C4-2B (cell line): Measurements from ENCODE around the gene DDTL.
"Not testable (repeated sequence)": the region's sequence is repeated elsewhere in the genome, so short reads cannot be mapped to it uniquely, and the experiment has no call there.

Experiments used
- H3K27ac ChIP-seq: fragments of 450-650 bp; 2 replicates; pipeline ENCODE4 v1.5.1; 2017
- ZFX ChIP-seq: fragments of 450-650 bp; IDR thresholded peaks from 2 replicates; pipeline ENCODE4 v1.6.1; 2017
- TF ChIP-seq, protein P1 (sequence below): fragments of 450-650 bp; conservative IDR thresholded peaks from 2 replicates; pipeline ENCODE4 v1.5.1; 2017; ENCODE audit warnings: mild to moderate bottlenecking

DDTL gene

DNA sequence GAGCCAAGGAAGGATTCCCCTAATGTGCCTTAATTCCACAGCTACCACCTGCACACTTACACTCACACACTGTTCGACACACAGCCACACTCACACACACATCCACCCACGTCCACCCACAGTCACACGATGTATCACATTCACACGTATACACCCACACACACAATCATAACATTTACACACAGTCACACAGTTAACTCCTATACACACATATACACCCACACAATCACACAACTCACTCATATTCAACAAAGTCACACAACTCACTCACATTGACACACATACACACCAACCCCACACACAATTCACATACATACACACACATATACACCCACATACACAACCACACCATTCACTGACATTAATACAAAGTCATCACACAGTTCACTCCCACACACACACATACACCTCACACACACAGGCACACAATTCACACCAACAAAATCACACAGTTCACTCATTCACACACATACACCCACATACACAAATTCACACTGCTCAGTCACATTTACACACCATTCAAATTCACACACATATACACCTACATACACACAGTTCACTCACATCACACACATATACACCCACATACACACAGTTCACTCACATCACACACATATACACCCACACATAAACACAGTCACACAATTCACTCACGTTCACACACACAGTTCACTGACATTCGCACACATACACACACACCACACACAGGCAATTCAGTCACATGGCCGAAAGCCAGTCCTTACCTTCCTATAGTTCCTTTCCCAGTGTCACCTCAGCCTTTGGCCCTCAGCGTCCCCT is 12.3 kb upstream of the DDTL start:
- H3K27ac ChIP-seq, result not testable (repeated sequence)

- not testable (repeated sequence) for H3K27ac ChIP-seq
Observed at GRCh38 chr22:23954991-23955305, 11.7 kb upstream of the DDTL start.

- not testable (repeated sequence) for H3K27ac ChIP-seq
Observed at GRCh38 chr22:23955886-23956285, 10.8 kb upstream of the DDTL start.

GRCh38 chr22:23956301-23956900 is 10.3 kb upstream of the DDTL start:
- TF ChIP-seq, protein P1, sequence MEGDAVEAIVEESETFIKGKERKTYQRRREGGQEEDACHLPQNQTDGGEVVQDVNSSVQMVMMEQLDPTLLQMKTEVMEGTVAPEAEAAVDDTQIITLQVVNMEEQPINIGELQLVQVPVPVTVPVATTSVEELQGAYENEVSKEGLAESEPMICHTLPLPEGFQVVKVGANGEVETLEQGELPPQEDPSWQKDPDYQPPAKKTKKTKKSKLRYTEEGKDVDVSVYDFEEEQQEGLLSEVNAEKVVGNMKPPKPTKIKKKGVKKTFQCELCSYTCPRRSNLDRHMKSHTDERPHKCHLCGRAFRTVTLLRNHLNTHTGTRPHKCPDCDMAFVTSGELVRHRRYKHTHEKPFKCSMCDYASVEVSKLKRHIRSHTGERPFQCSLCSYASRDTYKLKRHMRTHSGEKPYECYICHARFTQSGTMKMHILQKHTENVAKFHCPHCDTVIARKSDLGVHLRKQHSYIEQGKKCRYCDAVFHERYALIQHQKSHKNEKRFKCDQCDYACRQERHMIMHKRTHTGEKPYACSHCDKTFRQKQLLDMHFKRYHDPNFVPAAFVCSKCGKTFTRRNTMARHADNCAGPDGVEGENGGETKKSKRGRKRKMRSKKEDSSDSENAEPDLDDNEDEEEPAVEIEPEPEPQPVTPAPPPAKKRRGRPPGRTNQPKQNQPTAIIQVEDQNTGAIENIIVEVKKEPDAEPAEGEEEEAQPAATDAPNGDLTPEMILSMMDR, result peak; percentile 86

DNA sequence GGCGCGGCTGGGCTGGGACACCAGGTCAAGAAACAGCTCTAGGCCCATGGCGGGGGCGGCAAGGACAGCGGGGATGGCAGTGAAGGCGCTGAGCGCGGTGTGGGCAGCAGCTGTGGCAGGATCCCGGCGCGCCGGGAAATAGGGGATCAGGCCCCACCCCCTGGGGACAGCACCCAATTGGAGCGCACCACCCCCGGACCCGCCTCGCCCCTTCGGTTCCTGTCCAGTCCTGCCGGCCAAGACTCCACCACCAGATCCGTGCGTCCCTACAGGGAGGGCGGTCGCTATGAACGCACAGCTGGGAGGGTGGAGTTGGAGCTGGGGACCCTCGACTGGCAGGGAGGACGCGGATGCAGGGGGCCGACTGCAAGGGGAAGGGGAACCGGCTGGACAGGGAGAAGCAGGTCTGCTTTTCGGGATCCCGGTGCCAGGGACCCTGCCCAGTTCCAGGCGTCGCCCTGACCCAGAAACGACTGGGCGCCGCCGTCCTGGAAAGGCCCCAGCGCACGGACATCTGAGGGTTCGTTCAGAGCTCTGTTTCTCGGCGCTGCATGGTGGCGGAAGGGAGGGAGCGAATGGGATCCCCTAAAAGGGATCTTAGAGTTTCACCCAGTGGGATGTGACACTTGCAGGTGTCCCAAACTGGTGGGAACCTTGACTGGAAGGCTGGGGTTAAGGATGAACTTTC is 5.5 kb upstream of the DDTL start, which contains the start of gene GSTT2B:
Gene GSTT2B, minus strand, starts transcription at position 112 of the 688 bp plus-strand sequence. Its CDS starts 64 bp downstream, at position 48.
- not testable (repeated sequence) for H3K27ac ChIP-seq

More at GRCh38 chr22:23956301-23956900, 10.3 kb upstream of the DDTL start:
- not testable (repeated sequence) for H3K27ac ChIP-seq

DNA sequence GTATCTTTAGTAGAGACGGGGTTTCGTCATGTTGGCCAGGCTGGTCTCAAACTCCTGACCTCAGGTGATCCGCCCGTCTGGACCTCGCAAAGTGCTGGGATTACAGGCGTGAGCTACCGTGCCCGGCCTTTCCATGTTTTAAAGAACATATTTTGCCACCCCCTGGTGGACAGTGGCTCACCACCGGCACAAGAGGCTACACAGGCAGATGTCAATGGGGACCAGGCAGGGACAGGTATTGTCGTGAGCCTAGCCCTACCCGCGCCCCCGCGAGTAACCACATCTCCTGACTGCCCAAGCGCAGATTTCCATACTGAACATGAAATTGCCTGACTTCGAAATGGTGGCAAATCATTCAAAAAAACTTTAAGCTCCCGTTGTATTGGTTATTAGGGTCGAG is 594 bp upstream of the DDTL start:
- H3K27ac ChIP-seq, result not testable (repeated sequence)

GRCh38 chr22:23969071-23969470 is 2.4 kb downstream of the DDTL start:
- H3K27ac ChIP-seq, result peak overlapping the region; percentile 13
- TF ChIP-seq, protein P1, result no peak
- TF ChIP-seq ZFX, result no peak

DNA sequence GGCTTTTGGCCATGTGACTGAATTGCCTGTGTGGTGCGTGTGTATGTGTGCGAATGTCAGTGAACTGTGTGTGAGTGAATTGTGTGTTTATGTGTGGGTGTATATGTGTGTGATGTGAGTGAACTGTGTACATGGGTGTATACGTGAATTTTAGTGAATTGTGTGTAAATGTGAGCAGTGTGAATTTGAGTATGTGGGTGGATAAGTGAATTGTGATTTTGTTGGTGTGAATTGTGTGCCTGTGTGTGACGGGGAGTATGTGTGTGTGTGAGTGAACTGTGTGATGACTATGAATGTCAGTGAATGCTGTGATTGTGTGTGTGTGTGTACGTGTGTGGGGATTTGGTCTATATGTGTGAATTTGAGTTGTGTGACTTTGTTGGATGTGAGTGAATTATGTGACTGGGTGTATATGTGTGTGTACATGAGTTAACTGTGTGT is 3.5 kb downstream of the DDTL start:
- peak overlapping the region; percentile 10 for H3K27ac ChIP-seq
- TF ChIP-seq, protein P1, result no peak
- TF ChIP-seq ZFX, result no peak

- TF ChIP-seq, protein P1, result no peak
- TF ChIP-seq ZFX, result no peak
- H3K27ac ChIP-seq, result peak overlapping the region; percentile 12; the same call in 1 of the 2 replicates
Observed at GRCh38 chr22:23970816-23971486, 4.3 kb downstream of the DDTL start.

DNA sequence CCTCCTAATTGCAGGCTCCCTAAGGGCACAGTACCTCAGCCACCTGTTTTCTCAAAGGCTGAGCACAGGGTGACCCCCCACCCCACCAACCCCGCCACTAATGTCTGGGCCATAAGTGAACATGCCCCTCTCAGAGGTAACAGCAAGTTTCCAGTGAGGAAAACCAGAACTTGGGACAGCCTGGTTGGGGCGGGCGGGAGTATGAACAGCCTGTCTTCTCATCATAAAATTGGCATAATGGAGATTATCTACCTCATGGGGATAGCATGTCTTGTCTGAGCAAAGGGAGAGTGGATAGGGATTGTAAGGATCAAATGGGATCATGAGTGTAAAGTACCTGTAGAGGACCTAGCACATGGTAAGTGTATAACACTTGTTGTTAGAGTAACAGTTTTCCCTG is 5.2 kb downstream of the DDTL start:
- peak overlapping the region; percentile 12 for H3K27ac ChIP-seq

DNA sequence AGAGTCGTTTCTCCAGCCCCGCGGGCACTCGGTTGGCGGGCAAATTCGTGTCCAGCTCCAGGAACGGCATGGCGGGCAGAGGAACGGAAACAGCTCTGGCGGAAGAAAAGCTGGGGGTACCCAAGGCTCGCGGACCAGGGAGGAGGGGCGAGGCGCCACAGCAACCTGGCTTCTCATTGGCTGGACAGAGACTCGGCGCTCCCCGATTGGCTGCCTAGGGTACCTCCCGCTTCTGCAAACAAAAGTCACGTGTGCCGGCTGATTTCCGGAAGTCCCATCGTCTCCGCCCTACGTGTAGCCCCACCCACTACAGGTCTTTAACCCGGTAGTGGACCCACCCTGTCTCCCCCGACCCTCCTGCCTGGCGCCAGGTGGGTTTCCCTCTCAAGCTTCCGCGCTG is 7.7 kb downstream of the DDTL start, which contains the start of gene DDT:
Gene DDT, minus strand, starts transcription at position 97 of the 400 bp plus-strand sequence. Its CDS starts 27 bp downstream, at position 70.
- not testable (repeated sequence) for H3K27ac ChIP-seq

DNA sequence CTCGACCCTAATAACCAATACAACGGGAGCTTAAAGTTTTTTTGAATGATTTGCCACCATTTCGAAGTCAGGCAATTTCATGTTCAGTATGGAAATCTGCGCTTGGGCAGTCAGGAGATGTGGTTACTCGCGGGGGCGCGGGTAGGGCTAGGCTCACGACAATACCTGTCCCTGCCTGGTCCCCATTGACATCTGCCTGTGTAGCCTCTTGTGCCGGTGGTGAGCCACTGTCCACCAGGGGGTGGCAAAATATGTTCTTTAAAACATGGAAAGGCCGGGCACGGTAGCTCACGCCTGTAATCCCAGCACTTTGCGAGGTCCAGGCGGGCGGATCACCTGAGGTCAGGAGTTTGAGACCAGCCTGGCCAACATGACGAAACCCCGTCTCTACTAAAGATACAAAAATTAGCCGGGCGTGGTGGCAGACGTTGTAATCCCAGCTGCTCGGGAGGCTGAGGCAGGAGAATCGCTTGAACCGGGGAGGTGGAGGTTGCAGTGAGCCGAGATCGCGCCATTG is 8.2 kb downstream of the DDTL start:
- H3K27ac ChIP-seq, result not testable (repeated sequence)

DNA sequence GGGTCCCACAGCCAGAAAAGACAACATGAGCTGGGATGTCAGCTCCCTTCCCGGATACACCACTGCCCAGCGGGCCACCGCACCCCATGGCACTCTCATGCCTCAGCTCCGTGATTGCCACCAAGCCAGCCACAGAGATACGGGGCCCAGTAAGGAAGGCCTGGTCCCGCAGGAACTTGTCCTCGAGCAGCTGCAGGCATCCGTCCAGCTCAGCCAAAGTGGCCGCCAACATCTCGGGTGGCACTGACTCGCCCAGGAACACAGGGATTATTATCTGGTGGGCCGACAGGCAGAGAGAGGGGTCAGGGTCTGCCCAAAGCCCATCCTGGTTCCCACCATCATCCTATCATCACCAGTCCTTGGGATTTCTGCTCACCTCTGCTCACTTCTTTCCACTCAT is 10.6 kb downstream of the DDTL start:
- not testable (repeated sequence) for H3K27ac ChIP-seq

DNA sequence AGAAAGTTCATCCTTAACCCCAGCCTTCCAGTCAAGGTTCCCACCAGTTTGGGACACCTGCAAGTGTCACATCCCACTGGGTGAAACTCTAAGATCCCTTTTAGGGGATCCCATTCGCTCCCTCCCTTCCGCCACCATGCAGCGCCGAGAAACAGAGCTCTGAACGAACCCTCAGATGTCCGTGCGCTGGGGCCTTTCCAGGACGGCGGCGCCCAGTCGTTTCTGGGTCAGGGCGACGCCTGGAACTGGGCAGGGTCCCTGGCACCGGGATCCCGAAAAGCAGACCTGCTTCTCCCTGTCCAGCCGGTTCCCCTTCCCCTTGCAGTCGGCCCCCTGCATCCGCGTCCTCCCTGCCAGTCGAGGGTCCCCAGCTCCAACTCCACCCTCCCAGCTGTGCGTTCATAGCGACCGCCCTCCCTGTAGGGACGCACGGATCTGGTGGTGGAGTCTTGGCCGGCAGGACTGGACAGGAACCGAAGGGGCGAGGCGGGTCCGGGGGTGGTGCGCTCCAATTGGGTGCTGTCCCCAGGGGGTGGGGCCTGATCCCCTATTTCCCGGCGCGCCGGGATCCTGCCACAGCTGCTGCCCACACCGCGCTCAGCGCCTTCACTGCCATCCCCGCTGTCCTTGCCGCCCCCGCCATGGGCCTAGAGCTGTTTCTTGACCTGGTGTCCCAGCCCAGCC is 13.0 kb downstream of the DDTL start, which contains the start of gene GSTT2:
Gene GSTT2, plus strand, starts transcription at position 578 of the 684 bp plus-strand sequence.
- H3K27ac ChIP-seq, result not testable (repeated sequence)

DNA sequence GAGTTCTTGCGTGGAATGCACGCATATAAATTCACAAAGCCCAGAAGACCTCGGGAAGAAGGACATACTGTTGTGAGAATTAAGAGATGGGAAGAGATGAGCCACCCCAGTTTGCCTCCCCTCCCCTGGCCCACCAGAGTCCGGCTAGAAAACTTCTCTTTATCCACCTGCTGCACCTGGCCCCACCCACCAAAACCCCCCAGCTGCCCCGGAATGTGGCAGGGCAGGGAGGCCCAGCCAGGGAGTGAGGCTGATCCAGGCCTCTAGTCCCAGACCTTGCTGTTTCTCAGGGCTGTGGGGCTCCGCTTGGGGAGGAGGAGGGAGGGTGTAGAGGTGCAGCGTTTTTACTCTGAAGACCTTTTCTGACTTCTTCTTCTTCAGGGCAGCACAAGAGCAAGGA is 13.9 kb downstream of the DDTL start:
- not testable (repeated sequence) for H3K27ac ChIP-seq
